ENCODE results near the gene SMIM35. TPM values are rescaled to one million over a fixed set of nuclear protein-coding genes. Genes with fewer than 3 reads are reported as not detected.

The SMIM35 gene
- total RNA-seq, 1 experiment from 2014 or later, result not detected

DNA sequence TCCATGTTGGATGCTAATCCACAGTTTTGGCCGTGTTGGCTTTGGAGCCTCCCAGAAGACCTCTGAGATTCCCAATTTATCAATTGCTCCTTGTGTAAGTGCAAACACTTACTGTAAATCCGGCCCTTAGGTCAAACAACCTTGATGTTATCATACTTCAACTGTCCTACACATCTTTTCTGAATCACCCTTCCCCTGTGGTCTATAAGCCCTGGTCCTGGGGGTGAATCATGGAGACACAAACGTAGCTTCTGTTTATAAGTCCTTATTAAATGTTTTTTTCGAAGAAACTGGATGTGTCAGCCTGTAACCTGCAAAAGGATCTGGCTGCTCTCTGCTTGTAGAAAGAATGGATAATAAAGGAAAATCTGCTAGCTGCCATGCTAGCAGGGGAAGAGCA, 102.3 kb downstream of the SMIM35 start:
- H3K27ac ChIP-seq (ENCODE audit: insufficient read length, low read depth, low read length), result no peak overlapping the region
- DNase-seq, result no peak
- peaks cover 14% of the 10 kb centered on the region; the same call in 1 of the 2 replicates for H3K27me3 ChIP-seq (ENCODE audit: insufficient read depth, low read length)
- Mint-ChIP-seq H3K27ac (no peak overlapping the region), H3K27me3 (ENCODE audit: low read depth) (peaks cover 71% of the 10 kb centered on the region), H3K36me3 (ENCODE audit: insufficient read depth in 1 of 3, low read depth in 3 of 3) (no peaks in the 10 kb centered on the region; a peak in 2 of 7 replicates), H3K4me1 (peaks cover 6 to 13% of the 10 kb centered on the region in 2 experiments), H3K9me3 (peaks cover 0 to 4% of the 10 kb centered on the region in 2 experiments; a peak in 1 of 5 replicates), H3K4me3 (no peak overlapping the region)
- H3K23me2 ChIP-seq (ENCODE audit: insufficient read length, low read depth, low read length, poor library complexity, severe bottlenecking), result peaks cover 3% of the 10 kb centered on the region
- H4K8ac ChIP-seq (replicated peaks; ENCODE audit: insufficient read length, low read depth, low read length), result no peak overlapping the region
- no peak overlapping the region for H3K9ac ChIP-seq (ENCODE audit: extremely low read depth, insufficient read length, low read length)
- WGBS (ENCODE audit: extremely low coverage, insufficient read length, low lambda C conversion rate), result no CpG with 5 or more reads among the region's 4 CpGs
- H2BK12ac ChIP-seq (ENCODE audit: insufficient read length, low read depth, low read length), result no peak overlapping the region
- H2AK5ac ChIP-seq (ENCODE audit: insufficient read length, low read length), result no peak overlapping the region
- H2AFZ ChIP-seq (ENCODE audit: low read length), result no peak overlapping the region
- TF ChIP-seq, protein P1, sequence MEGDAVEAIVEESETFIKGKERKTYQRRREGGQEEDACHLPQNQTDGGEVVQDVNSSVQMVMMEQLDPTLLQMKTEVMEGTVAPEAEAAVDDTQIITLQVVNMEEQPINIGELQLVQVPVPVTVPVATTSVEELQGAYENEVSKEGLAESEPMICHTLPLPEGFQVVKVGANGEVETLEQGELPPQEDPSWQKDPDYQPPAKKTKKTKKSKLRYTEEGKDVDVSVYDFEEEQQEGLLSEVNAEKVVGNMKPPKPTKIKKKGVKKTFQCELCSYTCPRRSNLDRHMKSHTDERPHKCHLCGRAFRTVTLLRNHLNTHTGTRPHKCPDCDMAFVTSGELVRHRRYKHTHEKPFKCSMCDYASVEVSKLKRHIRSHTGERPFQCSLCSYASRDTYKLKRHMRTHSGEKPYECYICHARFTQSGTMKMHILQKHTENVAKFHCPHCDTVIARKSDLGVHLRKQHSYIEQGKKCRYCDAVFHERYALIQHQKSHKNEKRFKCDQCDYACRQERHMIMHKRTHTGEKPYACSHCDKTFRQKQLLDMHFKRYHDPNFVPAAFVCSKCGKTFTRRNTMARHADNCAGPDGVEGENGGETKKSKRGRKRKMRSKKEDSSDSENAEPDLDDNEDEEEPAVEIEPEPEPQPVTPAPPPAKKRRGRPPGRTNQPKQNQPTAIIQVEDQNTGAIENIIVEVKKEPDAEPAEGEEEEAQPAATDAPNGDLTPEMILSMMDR (conservative IDR thresholded peaks at IDR 0.05), result no peak
- no peak overlapping the region for H3T11ph ChIP-seq (ENCODE audit: low read length)
- no peak overlapping the region for H3K18ac ChIP-seq (ENCODE audit: insufficient read length, low read depth, low read length)
- H3K56ac ChIP-seq (ENCODE audit: insufficient read length, low read depth, low read length), result no peak overlapping the region
- H2BK5ac ChIP-seq (ENCODE audit: insufficient read length, low read length), result no peak overlapping the region
- no peaks in the 10 kb centered on the region for H3K79me1 ChIP-seq (ENCODE audit: insufficient read depth, low read depth, low read length, poor library complexity, severe bottlenecking)
- no peak overlapping the region for H2BK15ac ChIP-seq (ENCODE audit: low read depth, low read length)
- H3K23ac ChIP-seq (ENCODE audit: insufficient read length, low read depth, low read length), result no peak overlapping the region
- H4K5ac ChIP-seq (ENCODE audit: insufficient read length, low read depth, low read length), result no peak overlapping the region
- no peak overlapping the region for H3K4ac ChIP-seq (ENCODE audit: low read depth, low read length)
- no peak overlapping the region for H3K14ac ChIP-seq (ENCODE audit: insufficient read depth, low read length)
- H2BK20ac ChIP-seq (ENCODE audit: low read depth, low read length, poor library complexity, severe bottlenecking), result no peak overlapping the region
- H3K4me1 ChIP-seq (ENCODE audit: insufficient read depth, low read length), result no peaks in the 10 kb centered on the region
- no peak overlapping the region for H4K91ac ChIP-seq (ENCODE audit: insufficient read length, low read depth, low read length)
- H3K79me2 ChIP-seq (ENCODE audit: insufficient read depth, low read length), result no peaks in the 10 kb centered on the region
- peaks cover 4% of the 10 kb centered on the region for H3K9me3 ChIP-seq (ENCODE audit: control insufficient read depth, low read depth, low read length)
- H4K20me1 ChIP-seq (ENCODE audit: control insufficient read depth, insufficient read depth, insufficient read length), result no peaks in the 10 kb centered on the region
- no peak overlapping the region for H2BK120ac ChIP-seq (ENCODE audit: low read depth, low read length, poor library complexity, severe bottlenecking)
- H3K4me2 ChIP-seq (ENCODE audit: insufficient read depth, insufficient read length, low read length), result no peak overlapping the region

Measured in H9 (cell line).